ENCODE data around the gene PODXL2.

Gene PODXL2

GRCh38 chr3:127660621-127661251 is 31.8 kb downstream of the PODXL2 start:
- DNase-seq, result no peak

DNA sequence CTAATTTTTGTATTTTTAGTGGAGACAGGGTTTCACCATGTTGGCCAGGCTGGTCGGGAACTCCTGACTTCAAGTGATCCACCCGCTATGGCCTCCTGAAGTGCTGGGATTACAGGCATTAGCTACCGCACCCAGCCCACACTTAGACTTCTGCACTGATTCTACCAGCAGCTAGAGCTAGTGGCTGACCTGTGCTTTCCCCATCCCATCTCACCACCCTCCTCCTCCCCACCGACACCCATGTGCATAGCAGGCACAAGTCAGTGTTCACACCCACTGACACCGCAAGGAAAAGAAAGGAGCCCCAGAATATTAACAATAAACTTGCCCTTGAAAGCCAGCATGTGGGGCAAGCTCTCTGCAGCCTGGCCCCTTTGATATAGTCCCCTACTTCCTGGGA is 32.6 kb downstream of the PODXL2 start:
- DNase-seq, result no peak

DNA sequence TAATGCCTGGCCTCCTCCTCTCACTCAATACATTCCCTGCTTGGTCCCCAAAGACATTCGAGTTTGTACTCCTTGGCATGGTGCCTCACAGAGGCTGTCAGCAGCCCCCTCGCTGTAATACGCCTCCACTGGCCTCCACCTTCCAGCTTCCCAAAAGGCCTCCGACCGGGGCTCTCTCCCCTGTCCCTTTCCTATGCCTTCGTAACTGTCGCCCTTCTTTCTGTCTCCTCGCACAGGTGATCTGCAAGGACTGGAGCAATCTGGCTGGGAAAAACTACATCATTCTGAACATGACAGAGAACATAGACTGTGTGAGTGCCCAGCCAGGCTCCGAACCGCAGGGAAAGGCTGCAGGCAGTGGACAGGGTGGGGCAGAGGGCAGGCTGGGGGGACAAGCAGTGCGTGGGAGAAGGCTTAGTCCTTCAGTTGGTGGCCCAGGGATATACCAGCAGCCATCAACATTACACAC is 33.0 kb downstream of the PODXL2 start:
- no peak for DNase-seq

GRCh38 chr3:127663151-127663550 is 34.2 kb downstream of the PODXL2 start:
- DNase-seq, result no peak

GRCh38 chr3:127665165-127665564 is 36.2 kb downstream of the PODXL2 start:
- no peak for DNase-seq

DNA sequence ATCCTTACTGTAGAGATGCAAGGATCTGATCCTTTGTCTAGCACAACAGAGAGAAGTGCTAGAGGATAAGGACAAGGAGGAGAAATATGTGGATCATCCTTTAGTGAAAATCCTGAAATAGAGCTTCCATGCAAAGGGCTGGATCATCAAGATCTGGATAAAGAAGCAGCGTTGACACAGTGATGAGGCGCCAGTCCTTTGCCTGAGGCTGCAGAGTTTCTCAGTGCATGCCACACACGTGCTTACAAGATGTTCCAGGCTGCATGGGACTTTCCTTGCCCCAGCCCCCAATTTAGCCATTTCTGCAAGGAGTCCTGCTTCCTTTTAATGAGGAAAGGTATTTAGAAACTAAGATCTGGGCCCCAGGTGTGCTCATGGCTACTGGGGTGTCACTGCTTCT is 36.6 kb downstream of the PODXL2 start:
- DNase-seq, result no peak

DNA sequence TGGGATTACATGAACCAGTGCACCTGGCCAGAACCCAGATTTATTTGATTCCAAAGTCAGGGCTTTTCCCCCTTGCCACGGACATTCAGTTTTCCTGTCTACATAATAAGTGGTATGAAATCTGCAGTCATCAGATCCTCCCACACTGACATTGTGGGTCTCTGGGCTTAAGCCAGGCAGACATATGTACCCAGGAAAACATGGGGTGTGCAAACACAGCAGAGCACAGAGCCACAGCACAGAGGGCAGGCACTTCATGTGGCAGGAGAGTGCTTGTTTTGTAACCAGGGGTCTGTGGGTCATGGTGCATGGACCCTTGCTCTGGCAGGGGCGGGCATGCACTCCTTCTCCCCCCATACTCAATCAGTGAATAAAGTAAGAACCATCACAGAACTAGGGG is 37.7 kb downstream of the PODXL2 start:
- no peak for DNase-seq

DNA sequence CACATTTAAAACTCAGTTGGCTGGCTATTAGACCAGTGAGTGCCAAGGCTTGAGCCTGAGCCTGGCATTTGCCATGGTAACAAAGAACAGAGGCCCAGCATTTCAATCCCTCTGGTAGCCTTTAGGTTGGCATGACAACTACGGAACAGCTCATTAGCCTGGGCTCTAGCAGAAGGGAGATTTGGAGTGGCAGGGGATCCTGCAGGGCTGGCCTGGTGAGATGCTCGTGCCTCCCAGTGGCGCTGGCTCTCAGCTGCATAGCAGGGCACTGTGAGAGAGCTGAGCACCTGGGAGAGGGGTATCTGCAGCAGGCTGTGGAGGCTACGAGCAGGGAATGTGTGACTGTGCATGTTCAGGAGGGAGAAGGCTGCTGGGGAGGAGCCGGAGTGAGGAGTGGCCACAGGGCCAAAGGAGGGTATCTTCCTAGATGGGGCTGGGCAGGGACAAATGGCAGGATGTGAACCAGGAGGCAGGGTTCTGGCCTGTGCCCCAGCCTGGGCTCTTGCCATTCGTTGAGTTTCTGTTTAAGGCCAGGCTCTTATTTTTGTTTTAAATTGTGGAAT is 38.2 kb downstream of the PODXL2 start:
- no peak for DNase-seq

DNA sequence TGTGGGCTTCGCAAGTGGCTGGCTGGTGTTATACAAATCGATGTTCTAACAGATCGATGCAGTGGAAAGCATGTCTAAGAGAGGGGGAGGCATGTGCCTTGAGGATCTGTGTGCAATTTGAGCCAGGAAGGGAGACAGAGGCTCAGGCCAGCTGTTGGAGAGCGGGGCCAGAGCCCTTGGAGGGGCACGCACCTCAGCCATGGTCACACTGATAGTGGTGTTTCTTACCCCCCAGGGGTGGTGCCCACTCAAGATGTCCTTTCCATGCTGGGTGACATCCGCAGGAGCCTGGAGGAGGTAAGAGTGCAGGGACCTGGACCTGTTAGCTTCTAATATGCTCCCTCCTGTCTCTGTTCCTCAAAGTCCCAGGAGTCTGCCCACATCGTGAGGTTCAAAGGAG is 39.9 kb downstream of the PODXL2 start:
- DNase-seq, result no peak

DNA sequence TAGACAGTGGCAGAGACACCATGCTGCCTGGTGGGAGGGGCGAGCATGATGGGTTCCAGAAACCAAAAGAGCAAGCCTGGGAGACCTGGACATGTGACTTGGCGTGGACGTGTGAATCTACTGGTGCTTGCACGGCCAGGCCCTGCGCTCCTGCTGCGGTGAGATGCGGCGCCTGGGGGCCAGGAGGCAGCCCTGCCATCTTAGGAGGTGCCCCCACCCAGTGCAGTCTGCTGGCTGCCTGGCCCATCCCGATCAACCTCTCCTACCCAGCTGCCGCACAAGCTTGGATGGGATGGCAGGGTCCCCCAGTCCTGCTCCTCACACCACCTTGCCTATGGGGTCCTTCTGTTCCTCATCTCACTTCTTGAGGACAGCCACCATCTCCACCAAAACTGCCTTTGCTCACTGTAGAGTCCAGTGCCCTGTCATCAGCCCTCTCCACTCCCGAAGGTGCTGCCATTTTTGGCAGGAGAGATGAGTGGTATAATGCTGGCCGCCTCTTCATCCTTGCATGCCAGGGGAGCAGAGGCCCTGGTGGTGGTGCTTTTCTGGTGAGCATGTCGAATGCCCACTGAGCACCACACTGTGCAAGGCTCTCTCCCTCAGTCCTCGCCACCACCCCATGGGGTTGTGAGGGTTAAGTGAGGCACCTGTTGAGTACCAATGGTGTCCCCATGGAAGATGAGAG is 40.7 kb downstream of the PODXL2 start:
- no peak for DNase-seq

GRCh38 chr3:127670229-127670559 is 41.2 kb downstream of the PODXL2 start:
- no peak for DNase-seq

GRCh38 chr3:127670761-127671522 is 42.0 kb downstream of the PODXL2 start:
- DNase-seq, result no peak

DNA sequence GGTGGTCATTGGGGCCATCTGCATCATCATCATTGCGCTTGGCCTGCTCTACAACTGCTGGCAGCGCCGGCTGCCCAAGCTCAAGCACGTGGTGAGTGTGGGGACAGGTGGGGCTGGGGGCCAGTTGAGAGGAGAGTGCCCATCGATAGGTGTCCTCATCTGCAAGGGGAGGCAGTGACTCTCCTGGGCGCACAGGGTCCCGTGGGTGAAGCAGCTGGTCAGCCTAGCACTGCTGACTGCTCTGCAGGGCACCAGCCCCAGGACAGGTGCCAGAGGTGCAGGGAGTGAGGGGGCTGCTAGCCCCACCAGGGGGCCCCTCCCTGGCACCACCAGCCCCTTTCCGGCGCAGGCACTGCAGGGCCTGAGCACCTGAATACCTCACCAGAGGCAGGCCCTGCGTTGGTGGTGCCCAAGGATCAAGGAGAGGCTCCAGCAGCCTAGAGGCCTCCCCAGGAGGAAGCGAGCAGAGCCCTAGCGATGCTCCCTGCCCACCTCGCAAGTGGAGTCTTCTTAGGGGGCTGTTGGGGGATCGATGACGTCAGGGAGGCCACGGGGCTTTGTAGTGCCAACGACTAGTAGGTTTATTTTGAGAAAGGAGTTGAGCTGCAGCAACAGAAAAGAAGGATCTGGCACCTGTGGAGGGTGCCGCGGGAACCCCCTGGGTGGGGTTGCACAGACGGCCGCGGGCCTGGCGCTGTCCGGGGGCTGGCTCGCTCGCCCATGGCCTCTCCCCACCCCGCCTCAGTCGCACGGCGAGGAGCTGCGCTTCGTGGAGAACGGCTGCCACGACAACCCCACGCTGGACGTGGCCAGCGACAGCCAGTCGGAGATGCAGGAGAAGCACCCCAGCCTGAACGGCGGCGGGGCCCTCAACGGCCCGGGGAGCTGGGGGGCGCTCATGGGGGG is 42.8 kb downstream of the PODXL2 start:
- DNase-seq, result peak; percentile 39

DNA sequence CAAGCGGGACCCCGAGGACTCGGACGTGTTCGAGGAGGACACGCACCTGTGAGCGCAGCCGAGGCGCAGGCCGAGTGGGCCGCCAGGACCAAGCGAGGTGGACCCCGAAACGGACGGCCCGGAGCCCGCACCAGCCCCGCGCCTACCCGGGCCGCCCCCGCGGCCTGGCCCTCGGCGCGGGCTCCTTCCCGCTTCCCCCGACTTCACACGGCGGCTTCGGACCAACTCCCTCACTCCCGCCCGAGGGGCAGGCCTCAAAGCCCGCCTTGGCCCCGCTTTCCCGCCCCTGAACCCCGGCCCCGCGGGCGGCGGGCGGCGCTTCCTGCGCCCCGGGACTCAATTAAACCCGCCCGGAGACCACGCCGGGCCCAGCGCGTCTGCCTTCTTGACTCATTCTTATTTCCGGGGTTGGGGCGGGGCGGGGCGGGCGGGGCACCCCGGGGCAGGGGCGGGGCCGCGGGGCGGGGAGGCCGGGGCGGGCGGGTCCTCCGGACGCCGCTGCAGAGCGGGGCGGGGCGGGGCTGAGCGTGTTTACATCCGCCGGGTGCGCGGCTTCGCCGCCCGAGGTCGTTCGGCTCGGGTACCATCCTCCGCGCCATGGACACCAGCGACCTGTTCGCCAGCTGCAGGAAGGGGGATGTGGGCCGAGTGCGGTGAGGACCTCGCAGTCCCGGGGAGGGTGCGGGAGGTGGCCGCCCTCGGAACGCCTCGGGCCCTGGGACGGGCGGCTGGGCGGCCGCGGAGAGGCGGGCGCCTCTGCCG is 43.6 kb downstream of the PODXL2 start, which contains the start of gene ABTB1:
Gene ABTB1 (plus strand): TSS at position 524 of the 762 bp plus-strand sequence. CDS start 74 bp downstream, at position 598.
- DNase-seq, result peak; percentile 91

GRCh38 chr3:127673191-127674100 is 44.5 kb downstream of the PODXL2 start:
- DNase-seq, result peak; percentile 67

DNA sequence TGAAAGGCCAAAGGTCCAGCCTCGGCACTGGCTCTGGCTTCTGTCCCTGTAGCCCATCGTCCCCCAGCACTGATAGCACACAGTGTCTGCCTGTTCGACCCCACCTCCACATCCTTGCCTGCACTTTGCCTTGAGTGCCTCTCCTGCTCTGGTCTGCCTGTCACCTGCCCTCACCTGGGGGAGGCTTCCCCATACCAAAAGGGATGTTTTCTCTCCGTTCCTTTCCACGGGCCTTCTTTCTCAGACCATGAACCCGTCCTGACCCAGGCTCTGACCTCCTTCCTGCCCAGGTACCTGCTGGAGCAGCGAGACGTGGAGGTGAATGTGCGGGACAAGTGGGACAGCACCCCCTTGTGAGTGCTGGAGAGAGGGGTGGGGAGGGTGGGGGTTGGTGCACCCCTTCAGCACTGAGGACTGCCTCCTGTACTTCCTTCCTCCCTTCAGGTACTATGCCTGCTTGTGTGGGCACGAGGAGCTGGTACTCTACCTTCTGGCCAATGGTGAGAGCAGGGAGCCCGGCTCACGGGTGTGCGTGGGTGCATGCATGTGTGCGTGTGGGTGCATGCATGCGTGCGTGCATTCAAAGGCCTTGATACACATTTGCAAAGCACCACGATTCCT is 45.2 kb downstream of the PODXL2 start:
- DNase-seq, result no peak

- DNase-seq, result no peak
Observed at GRCh38 chr3:127674790-127675189, 45.8 kb downstream of the PODXL2 start.

- DNase-seq, result no peak
Observed at GRCh38 chr3:127675651-127676391, 46.8 kb downstream of the PODXL2 start.

- DNase-seq, result no peak
Observed at GRCh38 chr3:127676456-127676855, 47.5 kb downstream of the PODXL2 start.
